Measurements from ENCODE around the gene CREB5. TPM values are rescaled to one million over a fixed set of nuclear protein-coding genes. Genes with fewer than 3 reads are reported as not detected.

CREB5 gene
- total and polyA plus RNA-seq, 2 of the 13 experiments (the other 11 are each of a cell fraction or from before 2014, with no cell fraction given): 0.38 to 0.71 TPM

GRCh38 chr7:28517206-28517605, 104.9 kb downstream of the CREB5 start:
- no peak overlapping the region for H3K9ac ChIP-seq (ENCODE audit: insufficient read depth, low read depth, low read length)
- POLR2A ChIA-PET: no interaction called here
- H3K4me1 ChIP-seq (ENCODE audit: insufficient read depth, low read length): no peaks in the 10 kb centered on the region
- no peak overlapping the region for H3K4me2 ChIP-seq (ENCODE audit: low read depth, low read length)
- no peak overlapping the region for H3K27ac ChIP-seq (ENCODE audit: extremely low read length, insufficient read depth, low read length)
- BruUV-seq (replicated peaks): no TSS peak
- CTCF ChIA-PET (ENCODE audit: low intra/inter-chr PET ratio, low total read pairs): no interaction called here
- H2AFZ ChIP-seq (ENCODE audit: low read length): no peak overlapping the region
- FAIRE-seq: no peak
- no peak for DNase-seq (ENCODE audit: low spot score)
- no peaks in the 10 kb centered on the region for H3K9me3 ChIP-seq (ENCODE audit: low read length)
- in situ Hi-C loops (cut with HindIII; ENCODE audit: extremely low pct_ligation_motif_present, low pct_unique_long_range_greater_than_20kb) (no loop called here), intact Hi-C loops (cut with micrococcal nuclease; ENCODE audit: unreplicated experiment) (no loop called here)
- H4K20me1 ChIP-seq (ENCODE audit: insufficient read depth, low read length): no peaks in the 10 kb centered on the region
- ATAC-seq: no peak
- H3K4me3 ChIP-seq (replicated peaks in 1 of 3; ENCODE audit: insufficient read depth in 1 of 3, low read depth in 2 of 3, low read length in 3 of 3): no peak overlapping the region
- H3K79me2 ChIP-seq (ENCODE audit: insufficient read depth, low read length): no peaks in the 10 kb centered on the region
- H3K36me3 ChIP-seq (replicated peaks in 1 of 2; ENCODE audit: control insufficient read depth in 1 of 2, insufficient read depth in 2 of 2, low read length in 2 of 2): no peaks in the 10 kb centered on the region
- 39% methylated on average over 4 of the region's 5 CpGs for WGBS (ENCODE audit: low lambda C conversion rate)
- peaks cover 0 to 3% of the 10 kb centered on the region in 2 experiments; a peak in 2 of 5 replicates for H3K27me3 ChIP-seq (ENCODE audit: control insufficient read depth in 1 of 2, insufficient read depth in 2 of 2, low read length in 2 of 2)
- TF ChIP-seq, protein P1, sequence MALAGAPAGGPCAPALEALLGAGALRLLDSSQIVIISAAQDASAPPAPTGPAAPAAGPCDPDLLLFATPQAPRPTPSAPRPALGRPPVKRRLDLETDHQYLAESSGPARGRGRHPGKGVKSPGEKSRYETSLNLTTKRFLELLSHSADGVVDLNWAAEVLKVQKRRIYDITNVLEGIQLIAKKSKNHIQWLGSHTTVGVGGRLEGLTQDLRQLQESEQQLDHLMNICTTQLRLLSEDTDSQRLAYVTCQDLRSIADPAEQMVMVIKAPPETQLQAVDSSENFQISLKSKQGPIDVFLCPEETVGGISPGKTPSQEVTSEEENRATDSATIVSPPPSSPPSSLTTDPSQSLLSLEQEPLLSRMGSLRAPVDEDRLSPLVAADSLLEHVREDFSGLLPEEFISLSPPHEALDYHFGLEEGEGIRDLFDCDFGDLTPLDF (CRISPR knock-in tag; IDR thresholded peaks at IDR 0.05): no peak
- TF ChIP-seq, protein P2, sequence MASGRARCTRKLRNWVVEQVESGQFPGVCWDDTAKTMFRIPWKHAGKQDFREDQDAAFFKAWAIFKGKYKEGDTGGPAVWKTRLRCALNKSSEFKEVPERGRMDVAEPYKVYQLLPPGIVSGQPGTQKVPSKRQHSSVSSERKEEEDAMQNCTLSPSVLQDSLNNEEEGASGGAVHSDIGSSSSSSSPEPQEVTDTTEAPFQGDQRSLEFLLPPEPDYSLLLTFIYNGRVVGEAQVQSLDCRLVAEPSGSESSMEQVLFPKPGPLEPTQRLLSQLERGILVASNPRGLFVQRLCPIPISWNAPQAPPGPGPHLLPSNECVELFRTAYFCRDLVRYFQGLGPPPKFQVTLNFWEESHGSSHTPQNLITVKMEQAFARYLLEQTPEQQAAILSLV (CRISPR knock-in tag; IDR thresholded peaks at IDR 0.05; ENCODE audit: borderline replicate concordance): no peak
- no peak for TF ChIP-seq GPBP1L1 (CRISPR knock-in tag; IDR thresholded peaks at IDR 0.05)
- TF ChIP-seq TOE1 (CRISPR knock-in tag; IDR thresholded peaks at IDR 0.05): no peak
- TF ChIP-seq ZBTB40 (IDR thresholded peaks at IDR 0.05): no peak
- no peak for TF ChIP-seq ZBTB40 (CRISPR knock-in tag; IDR thresholded peaks at IDR 0.05)
- TF ChIP-seq GATA4 (IDR thresholded peaks at IDR 0.05; ENCODE audit: borderline replicate concordance, low read depth): no peak
- no peak for TF ChIP-seq RORA (CRISPR knock-in tag; IDR thresholded peaks at IDR 0.05)
- TF ChIP-seq NR2F2 (IDR thresholded peaks at IDR 0.05; ENCODE audit: borderline replicate concordance, low read depth): no peak
- TF ChIP-seq, protein P3, sequence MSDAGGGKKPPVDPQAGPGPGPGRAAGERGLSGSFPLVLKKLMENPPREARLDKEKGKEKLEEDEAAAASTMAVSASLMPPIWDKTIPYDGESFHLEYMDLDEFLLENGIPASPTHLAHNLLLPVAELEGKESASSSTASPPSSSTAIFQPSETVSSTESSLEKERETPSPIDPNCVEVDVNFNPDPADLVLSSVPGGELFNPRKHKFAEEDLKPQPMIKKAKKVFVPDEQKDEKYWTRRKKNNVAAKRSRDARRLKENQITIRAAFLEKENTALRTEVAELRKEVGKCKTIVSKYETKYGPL (CRISPR knock-in tag; IDR thresholded peaks at IDR 0.05): no peak
- no peak for TF ChIP-seq ZFYVE20 (CRISPR knock-in tag; IDR thresholded peaks at IDR 0.05; ENCODE audit: borderline replicate concordance, low read depth)
- no peak for TF ChIP-seq MXI1 (IDR thresholded peaks at IDR 0.05; ENCODE audit: borderline replicate concordance, low read depth, low read length)
